ENCODE results near the gene MKNK2. TPM values are rescaled to one million over a fixed set of nuclear protein-coding genes. Genes with fewer than 3 reads are reported as not detected.

Gene MKNK2
- total and polyA plus RNA-seq, 2 donors (not counting 1 experiment from before 2014, with no cell fraction given), result 440 to 777 TPM

- H3K9ac ChIP-seq (ENCODE audit: low read length), result peak overlapping the region; percentile 78
- DNase-seq (no peak), ATAC-seq (ENCODE audit: low read depth) (no peak)
- H4K20me1 ChIP-seq (ENCODE audit: control insufficient read depth, insufficient read depth, low read length, poor library complexity, severe bottlenecking), result peaks cover 53% of the 10 kb centered on the region
- TF ChIP-seq CTCF (IDR thresholded peaks at IDR 0.05) (no peak), EZH2 (IDR thresholded peaks at IDR 0.05; ENCODE audit: borderline replicate concordance, insufficient read depth, low read depth, low read length, poor library complexity, severe bottlenecking) (no peak)
- ChIA-PET CTCF (interaction anchor here (0.5 to 2.0 kb wide), 5 partner anchors 8 to 106 kb away, joined by 3 to 10 read pairs (median 3); no protein-coding TSS in a partner anchor), POLR2A (interaction anchor here (0.8 to 8.2 kb wide), 12 partner anchors 8 to 165 kb away, joined by 3 to 111 read pairs (median 4); partner anchors contain the start of genes ABHD17A, IZUMO4 and MOB3A)
- Mint-ChIP-seq H3K4me1 (peaks cover 67% of the 10 kb centered on the region), H3K9me3 (ENCODE audit: insufficient read depth) (no peaks in the 10 kb centered on the region), H3K27ac (peak overlapping the region; percentile 98), H3K27me3 (no peaks in the 10 kb centered on the region), H3K4me3 (peak overlapping the region; percentile 99)
- peaks cover 0 to 2% (median 0%) of the 10 kb centered on the region in 3 donors for H3K9me3 ChIP-seq (ENCODE audit: control extremely low read depth in 1 of 3, control insufficient read depth in 2 of 3, insufficient read depth in 1 of 3, low read length in 2 of 3)
- H3K36me3 ChIP-seq (replicated peaks in 1 of 2; ENCODE audit: control extremely low read depth in 1 of 2, control insufficient read depth in 1 of 2, extremely low read depth in 1 of 2, insufficient read depth in 2 of 2, low read length in 1 of 2), result peaks cover 0 to 41% of the 10 kb centered on the region in 2 experiments
- H3K27ac ChIP-seq (ENCODE audit: low read length in 2 of 2), result peak overlapping the region; percentile 92 to 98
- peak overlapping the region; percentile 92 for H3K4me2 ChIP-seq (replicated peaks; ENCODE audit: low read depth, low read length, poor library complexity, severe bottlenecking)
- intact Hi-C loops (cut with micrococcal nuclease), result loop anchor here (1.0 to 2.0 kb wide), 4 partner anchors 8 to 40 kb away; no protein-coding TSS in a partner anchor
- under 1% methylated on average over 49 of the region's 49 CpGs for WGBS (ENCODE audit: insufficient coverage)
- H3K4me3 ChIP-seq (ENCODE audit: control extremely low read depth in 1 of 5, extremely low read depth in 1 of 5, insufficient read depth in 1 of 5, low read depth in 2 of 5, low read length in 4 of 5), result peak overlapping the region; percentile 62 to 98 (median 94)
- peaks cover 57% of the 10 kb centered on the region for H3K79me2 ChIP-seq (ENCODE audit: control insufficient read depth, insufficient read depth, low read length)
- H3K4me1 ChIP-seq (ENCODE audit: control insufficient read depth in 2 of 2, insufficient read depth in 2 of 2, low read length in 2 of 2), result peaks cover 79 to 85% of the 10 kb centered on the region in 2 donors
- H2AFZ ChIP-seq (ENCODE audit: insufficient read depth, low read depth, low read length, poor library complexity, severe bottlenecking), result no peak overlapping the region
- no peaks in the 10 kb centered on the region for H3K27me3 ChIP-seq (replicated peaks in 1 of 4; ENCODE audit: control extremely low read depth in 1 of 4, control insufficient read depth in 3 of 4, insufficient read depth in 4 of 4, low read length in 3 of 4)
Measured at GRCh38 chr19:2050349-2050990, 574 bp downstream of the MKNK2 start.

All from B cell (primary cell).